ENCODE measurements around the gene DEFB132.

- TF ChIP-seq CTCF (IDR thresholded peaks at IDR 0.05) = no peak
- TF ChIP-seq EZH2 (IDR thresholded peaks at IDR 0.05; ENCODE audit: borderline replicate concordance, insufficient read depth, low read depth, low read length, poor library complexity, severe bottlenecking) = no peak
Observed at GRCh38 chr20:294602-295001, 37.1 kb downstream of the DEFB132 start.
